HG03342 (cell line): ENCODE measurements around the gene TAMM41.
A peak's percentile ranks its signal among the peaks of the same experiment; 100 is the strongest.
"Not testable (repeated sequence)": the region's sequence is repeated elsewhere in the genome, so short reads cannot be mapped to it uniquely, and the experiment has no call there.

Experiments used
- ATAC-seq: cut with Tn5 transposase; IDR thresholded peaks from one replicate; pipeline ENCODE4 v1.9.1; 2021; ENCODE audit warnings: mild to moderate bottlenecking, moderate library complexity; ENCODE audit not compliant: unreplicated experiment

The TAMM41 gene

GRCh38 chr3:11770477-11771391 lies 76.0 kb downstream of the TAMM41 start:
- peak; percentile 100 for ATAC-seq

GRCh38 chr3:11769704-11770476 lies 76.8 kb downstream of the TAMM41 start:
- no peak for ATAC-seq

- ATAC-seq: no peak
Observed at GRCh38 chr3:11768604-11769003, 78.1 kb downstream of the TAMM41 start.

GRCh38 chr3:11764931-11765363 lies 81.7 kb downstream of the TAMM41 start:
- no peak for ATAC-seq

- no peak for ATAC-seq
Observed at GRCh38 chr3:11759996-11760395, 86.7 kb downstream of the TAMM41 start.

GRCh38 chr3:11757929-11758328 lies 88.8 kb downstream of the TAMM41 start:
- ATAC-seq: no peak

- no peak for ATAC-seq
Observed at GRCh38 chr3:11757441-11757875, 89.2 kb downstream of the TAMM41 start.

- no peak for ATAC-seq
Observed at GRCh38 chr3:11755276-11755675, 91.4 kb downstream of the TAMM41 start.

- not testable (repeated sequence) for ATAC-seq
Observed at GRCh38 chr3:11752254-11752653, 94.4 kb downstream of the TAMM41 start.

- not testable (repeated sequence) for ATAC-seq
Observed at GRCh38 chr3:11748306-11748705, 98.4 kb downstream of the TAMM41 start.
